Activated naive CD8-positive, alpha-beta T cell treated with anti-CD3 and anti-CD28 coated beads for 36 hours (primary cell): ENCODE results near the gene UBE2D3. TPM values are rescaled to one million over a fixed set of nuclear protein-coding genes. Genes with fewer than 3 reads are reported as not detected.

Experiments used
- DNase-seq: peaks from one replicate; pipeline ENCODE4 v3.0.0; 2021
- H3K27ac Mint-ChIP-seq: one replicate; pipeline ENCODE4 v1.8.0; 2022; ENCODE audit warnings: mild to moderate bottlenecking, moderate library complexity, mixed read lengths
- H3K27me3 Mint-ChIP-seq: one replicate; pipeline ENCODE4 v1.8.0; 2022; ENCODE audit warnings: mild to moderate bottlenecking, mixed read lengths
- H3K36me3 Mint-ChIP-seq: one replicate; pipeline ENCODE4 v1.8.0; 2021; ENCODE audit warnings: mild to moderate bottlenecking, mixed read lengths
- H3K4me1 Mint-ChIP-seq: one replicate; pipeline ENCODE4 v1.8.0; 2021; ENCODE audit warnings: mixed read lengths
- H3K4me3 Mint-ChIP-seq: one replicate; pipeline ENCODE4 v1.8.0; 2022; ENCODE audit warnings: mild to moderate bottlenecking, moderate library complexity, mixed read lengths
- H3K9me3 Mint-ChIP-seq: one replicate; pipeline ENCODE4 v1.8.0; 2022; ENCODE audit warnings: mixed read lengths
- total RNA-seq, 2 experiments: library from RNA; stranded (reverse); gene quantifications; one replicate each; pipeline ENCODE4 v1.2.3, GENCODE V29; 2021

Gene UBE2D3
- total RNA-seq, 2 experiments from 2014 or later: 477 to 516 TPM

DNA sequence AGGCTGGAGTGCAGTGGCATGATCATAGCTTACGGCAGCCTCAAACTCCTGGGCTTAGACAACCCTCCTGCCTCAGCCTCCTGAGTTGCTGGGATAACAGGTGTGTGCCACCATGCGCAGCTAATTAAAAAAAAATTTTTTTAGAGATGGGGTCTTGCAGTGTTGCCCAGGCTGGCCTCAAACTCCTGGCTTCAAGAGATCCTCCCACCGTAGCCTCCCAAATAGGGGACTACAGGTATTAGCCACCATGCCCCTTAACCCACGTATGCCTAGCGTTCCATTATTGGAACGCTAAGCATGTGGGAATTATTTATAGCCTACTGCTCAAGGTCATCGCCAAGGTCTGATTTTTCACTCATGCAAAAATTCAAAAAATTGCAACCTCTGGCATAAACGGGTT is 20.3 kb upstream of the UBE2D3 start:
- Mint-ChIP-seq H3K36me3 (peaks cover 7% of the 10 kb centered on the region), H3K27me3 (no peaks in the 10 kb centered on the region), H3K4me3 (no peak overlapping the region), H3K4me1 (peaks cover 14% of the 10 kb centered on the region), H3K27ac (no peak overlapping the region), H3K9me3 (no peaks in the 10 kb centered on the region)
- DNase-seq: no peak

DNA sequence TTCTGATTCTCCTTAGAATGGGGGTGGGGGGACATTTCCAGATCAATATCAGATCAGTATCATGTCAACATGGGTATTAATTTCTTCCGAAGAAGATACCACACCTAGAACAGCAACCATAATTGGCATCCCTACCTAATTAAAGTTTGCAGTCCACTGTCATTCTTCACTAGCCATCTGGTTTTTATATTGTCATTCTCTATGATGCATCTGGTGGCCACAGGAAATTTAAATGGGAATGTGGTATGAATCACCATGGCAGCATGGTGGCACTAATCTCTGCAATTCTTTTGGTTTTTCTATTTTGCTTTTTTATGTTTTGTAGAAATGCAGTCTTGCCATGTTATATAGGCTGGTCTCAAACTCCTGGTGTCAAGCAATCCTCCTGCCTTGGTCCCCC is 16.6 kb upstream of the UBE2D3 start:
- Mint-ChIP-seq H3K36me3 (peaks cover 14% of the 10 kb centered on the region), H3K4me3 (no peak overlapping the region), H3K9me3 (peaks cover 2% of the 10 kb centered on the region), H3K27ac (no peak overlapping the region), H3K4me1 (peaks cover 14% of the 10 kb centered on the region), H3K27me3 (no peaks in the 10 kb centered on the region)
- no peak for DNase-seq

DNA sequence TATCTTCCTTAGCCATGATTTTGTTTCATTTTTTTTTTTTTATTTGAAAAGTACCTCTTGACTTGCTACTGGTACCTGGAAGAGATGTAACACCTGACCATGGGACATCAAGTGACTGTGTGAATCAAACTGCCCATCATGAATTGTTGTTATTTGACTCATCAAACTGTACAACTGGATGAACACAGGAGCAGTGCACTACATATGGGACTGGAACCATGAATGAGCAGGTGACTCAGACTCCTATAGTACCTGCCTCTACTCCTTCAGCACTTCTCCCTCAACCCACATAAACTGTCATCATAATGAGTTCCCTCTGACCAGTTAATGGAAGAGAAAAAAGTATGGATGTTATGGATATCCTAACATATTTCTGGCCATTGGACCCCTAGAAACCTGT is 15.9 kb upstream of the UBE2D3 start:
- Mint-ChIP-seq H3K4me3 (no peak overlapping the region), H3K4me1 (peaks cover 19% of the 10 kb centered on the region), H3K9me3 (peaks cover 2% of the 10 kb centered on the region), H3K36me3 (peaks cover 14% of the 10 kb centered on the region), H3K27ac (no peak overlapping the region), H3K27me3 (no peaks in the 10 kb centered on the region)
- no peak for DNase-seq

DNA sequence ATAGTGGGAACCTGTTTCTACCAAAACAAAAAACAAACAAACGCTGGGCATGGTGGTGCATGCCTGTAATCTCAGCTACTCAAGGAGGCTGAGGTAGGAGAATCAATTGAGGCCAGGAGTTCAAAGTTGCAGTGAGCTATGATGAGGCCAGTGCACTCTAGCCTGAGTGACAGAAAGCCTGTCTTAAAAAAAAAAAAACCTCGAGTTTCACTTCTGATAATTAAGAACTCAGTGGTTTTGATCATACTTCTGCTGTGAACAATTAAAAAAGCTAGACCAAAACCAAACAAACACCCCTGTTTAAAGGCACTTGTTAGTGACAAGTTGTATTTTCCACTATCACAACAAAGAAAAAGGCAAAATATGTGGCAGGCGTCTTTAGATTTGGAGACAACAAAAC is 15.0 kb upstream of the UBE2D3 start:
- no peak for DNase-seq
- H3K9me3 Mint-ChIP-seq: peaks cover 2% of the 10 kb centered on the region
- peaks cover 13% of the 10 kb centered on the region for H3K36me3 Mint-ChIP-seq
- no peak overlapping the region for H3K4me3 Mint-ChIP-seq
- no peak overlapping the region for H3K27ac Mint-ChIP-seq
- H3K27me3 Mint-ChIP-seq: no peaks in the 10 kb centered on the region
- peaks cover 21% of the 10 kb centered on the region for H3K4me1 Mint-ChIP-seq

DNA sequence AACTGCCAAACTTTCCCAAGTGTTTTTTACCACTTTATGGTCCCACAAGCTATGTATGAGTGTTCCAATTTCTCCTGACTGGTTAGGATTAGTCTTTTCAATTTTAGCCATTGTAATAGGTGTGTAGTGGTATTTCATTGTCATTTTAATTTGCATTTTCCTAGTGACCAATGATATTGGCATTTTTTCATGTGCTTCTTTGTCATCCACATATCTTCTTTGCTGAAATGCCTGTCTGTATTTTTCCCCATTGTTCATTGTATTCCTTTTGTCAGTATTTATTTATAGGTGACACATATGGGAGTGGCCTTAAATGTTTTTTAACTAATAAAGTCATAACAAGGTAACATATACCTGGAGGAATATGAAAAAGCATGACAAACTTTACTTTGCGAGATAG is 9.2 kb upstream of the UBE2D3 start:
- no peak for DNase-seq
- Mint-ChIP-seq H3K36me3 (peaks cover 12% of the 10 kb centered on the region), H3K27ac (no peak overlapping the region), H3K4me3 (no peak overlapping the region), H3K4me1 (peaks cover 23% of the 10 kb centered on the region), H3K9me3 (no peaks in the 10 kb centered on the region), H3K27me3 (no peaks in the 10 kb centered on the region)

DNA sequence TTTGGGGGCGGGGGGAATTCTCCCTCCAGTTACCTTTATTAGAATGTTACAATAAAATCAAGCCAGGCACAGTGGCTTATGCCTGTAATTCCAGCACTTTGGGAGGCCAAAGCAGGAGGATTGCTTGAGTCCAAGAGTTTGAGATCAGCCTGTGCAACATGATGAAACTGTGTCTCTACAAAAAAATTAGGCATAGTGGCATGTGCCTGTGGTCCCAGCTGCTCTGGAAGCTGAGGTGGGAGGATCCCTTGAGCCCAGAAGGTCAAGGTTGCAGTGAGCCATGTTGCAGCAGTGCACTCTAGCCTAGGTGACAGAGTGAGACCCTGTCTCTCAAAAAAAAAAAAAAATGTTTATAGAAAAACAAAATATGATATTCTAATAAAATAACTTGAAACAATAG is 5.3 kb upstream of the UBE2D3 start:
- Mint-ChIP-seq H3K27ac (no peak overlapping the region), H3K27me3 (no peaks in the 10 kb centered on the region)

DNA sequence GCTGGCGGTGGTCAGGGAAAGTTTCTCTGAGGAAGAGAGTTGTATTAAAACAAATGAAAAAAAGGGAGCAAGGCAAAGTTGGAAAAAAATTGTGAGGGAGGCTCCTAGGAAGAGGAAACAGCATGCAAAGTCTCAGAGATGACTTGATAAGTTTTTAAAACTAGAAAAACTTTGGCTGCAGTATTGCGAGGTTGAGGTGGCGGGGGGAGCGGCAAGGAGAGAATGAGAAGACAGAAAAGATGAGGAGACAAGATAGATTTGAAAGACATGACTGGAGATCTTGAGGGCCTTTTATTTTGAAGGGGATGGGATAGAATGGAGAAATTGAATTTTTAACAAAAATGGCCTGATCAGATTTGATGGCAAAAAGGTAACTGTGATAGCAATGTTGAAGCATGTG is 4.8 kb upstream of the UBE2D3 start:
- Mint-ChIP-seq H3K27ac (no peak overlapping the region), H3K36me3 (peaks cover 10% of the 10 kb centered on the region), H3K27me3 (no peaks in the 10 kb centered on the region), H3K4me3 (no peak overlapping the region), H3K9me3 (no peaks in the 10 kb centered on the region), H3K4me1 (peaks cover 25% of the 10 kb centered on the region)
- no peak for DNase-seq

More for the DNA sequence above, 5.3 kb upstream of the UBE2D3 start:
- Mint-ChIP-seq H3K36me3 (peaks cover 10% of the 10 kb centered on the region), H3K9me3 (no peaks in the 10 kb centered on the region), H3K4me1 (peaks cover 25% of the 10 kb centered on the region), H3K4me3 (no peak overlapping the region)
- DNase-seq: no peak

DNA sequence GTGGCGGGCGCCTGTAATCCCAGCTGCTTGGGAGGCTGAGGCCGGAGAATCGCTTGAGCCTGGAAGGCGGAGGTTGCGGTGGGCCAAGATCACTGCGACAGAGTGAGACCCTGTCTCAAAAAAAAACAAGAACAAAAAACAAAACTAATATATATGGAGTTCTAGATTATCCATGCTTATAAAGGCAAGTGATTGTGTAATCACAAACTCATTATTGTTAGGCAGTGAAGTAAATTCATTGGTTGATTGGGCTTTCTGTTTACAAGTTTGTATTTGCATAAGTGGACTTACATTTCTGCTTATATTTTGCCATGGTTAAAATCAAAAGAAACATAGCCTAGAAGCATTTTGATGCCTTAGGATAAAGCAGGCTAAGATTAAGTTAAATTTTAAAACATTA is 2.5 kb upstream of the UBE2D3 start:
- H3K4me1 Mint-ChIP-seq: peaks cover 25% of the 10 kb centered on the region
- DNase-seq: no peak
- no peaks in the 10 kb centered on the region for H3K27me3 Mint-ChIP-seq
- H3K27ac Mint-ChIP-seq: no peak overlapping the region
- H3K36me3 Mint-ChIP-seq: peaks cover 9% of the 10 kb centered on the region
- no peaks in the 10 kb centered on the region for H3K9me3 Mint-ChIP-seq
- H3K4me3 Mint-ChIP-seq: no peak overlapping the region

DNA sequence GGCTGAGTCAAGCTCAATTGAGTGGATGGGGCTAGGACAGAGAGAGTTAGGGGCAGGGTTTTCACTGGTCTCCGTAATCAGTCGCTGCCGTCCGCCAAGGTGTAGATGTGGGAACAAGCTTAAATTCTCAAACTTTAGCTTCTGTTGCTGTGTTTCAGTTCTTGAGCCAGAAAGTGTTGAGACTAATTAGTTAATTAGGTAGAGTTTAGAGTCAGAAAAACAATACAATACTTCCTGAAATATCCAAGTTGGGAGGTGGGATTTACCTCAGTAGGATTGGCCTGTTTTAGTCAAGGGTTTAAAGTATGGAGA is 1.1 kb upstream of the UBE2D3 start:
- H3K36me3 Mint-ChIP-seq: peaks cover 16% of the 10 kb centered on the region
- peak overlapping the region; percentile 85 for H3K4me3 Mint-ChIP-seq
- H3K4me1 Mint-ChIP-seq: peaks cover 25% of the 10 kb centered on the region
- H3K27ac Mint-ChIP-seq: no peak overlapping the region
- H3K9me3 Mint-ChIP-seq: no peaks in the 10 kb centered on the region
- DNase-seq: no peak
- H3K27me3 Mint-ChIP-seq: no peaks in the 10 kb centered on the region

DNA sequence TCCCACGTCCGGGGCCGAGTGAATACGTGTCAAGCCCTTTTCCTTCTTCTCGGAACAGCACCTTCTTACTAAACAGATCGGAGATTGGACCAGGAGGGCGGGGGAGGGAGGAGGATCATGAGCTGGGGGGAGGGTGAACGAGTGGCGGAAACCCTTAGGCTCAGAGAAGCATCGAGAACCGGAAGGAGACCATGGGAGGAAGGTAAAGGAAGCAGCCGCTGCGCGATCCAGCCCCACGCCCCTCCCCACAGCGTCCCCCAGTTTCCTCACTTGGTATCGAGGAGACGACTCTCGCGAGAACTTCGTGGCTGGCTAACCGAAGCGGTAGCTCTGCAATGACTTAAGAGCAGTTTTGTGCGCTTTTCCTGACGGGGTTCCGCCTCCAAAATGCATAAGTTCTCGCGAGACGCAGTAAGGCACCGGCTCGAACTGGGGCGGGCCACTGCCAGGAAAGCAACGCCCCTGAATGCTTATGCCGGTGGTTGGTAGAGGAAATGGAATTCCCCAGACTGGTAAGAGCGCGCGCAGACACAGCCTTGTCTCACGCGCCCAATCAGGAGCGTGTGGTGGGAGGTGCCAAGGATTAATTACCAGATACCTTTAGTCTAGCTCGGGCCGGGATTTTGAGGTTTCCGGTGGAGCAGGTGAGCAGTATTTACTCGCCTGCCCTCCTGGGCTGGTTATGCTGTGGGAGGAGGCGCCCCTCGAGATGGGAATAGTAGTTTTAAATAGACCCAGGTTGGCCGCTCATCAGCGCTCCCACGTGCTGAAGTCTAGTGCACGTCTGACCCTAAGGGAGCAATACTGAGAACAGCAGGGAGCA is 534 bp upstream of the UBE2D3 start:
- H3K36me3 Mint-ChIP-seq: peaks cover 17% of the 10 kb centered on the region
- H3K9me3 Mint-ChIP-seq: no peaks in the 10 kb centered on the region
- no peaks in the 10 kb centered on the region for H3K27me3 Mint-ChIP-seq
- peak overlapping the region; percentile 85 for H3K4me3 Mint-ChIP-seq
- no peak overlapping the region for H3K27ac Mint-ChIP-seq
- H3K4me1 Mint-ChIP-seq: peaks cover 25% of the 10 kb centered on the region
- DNase-seq: peak; percentile 97

DNA sequence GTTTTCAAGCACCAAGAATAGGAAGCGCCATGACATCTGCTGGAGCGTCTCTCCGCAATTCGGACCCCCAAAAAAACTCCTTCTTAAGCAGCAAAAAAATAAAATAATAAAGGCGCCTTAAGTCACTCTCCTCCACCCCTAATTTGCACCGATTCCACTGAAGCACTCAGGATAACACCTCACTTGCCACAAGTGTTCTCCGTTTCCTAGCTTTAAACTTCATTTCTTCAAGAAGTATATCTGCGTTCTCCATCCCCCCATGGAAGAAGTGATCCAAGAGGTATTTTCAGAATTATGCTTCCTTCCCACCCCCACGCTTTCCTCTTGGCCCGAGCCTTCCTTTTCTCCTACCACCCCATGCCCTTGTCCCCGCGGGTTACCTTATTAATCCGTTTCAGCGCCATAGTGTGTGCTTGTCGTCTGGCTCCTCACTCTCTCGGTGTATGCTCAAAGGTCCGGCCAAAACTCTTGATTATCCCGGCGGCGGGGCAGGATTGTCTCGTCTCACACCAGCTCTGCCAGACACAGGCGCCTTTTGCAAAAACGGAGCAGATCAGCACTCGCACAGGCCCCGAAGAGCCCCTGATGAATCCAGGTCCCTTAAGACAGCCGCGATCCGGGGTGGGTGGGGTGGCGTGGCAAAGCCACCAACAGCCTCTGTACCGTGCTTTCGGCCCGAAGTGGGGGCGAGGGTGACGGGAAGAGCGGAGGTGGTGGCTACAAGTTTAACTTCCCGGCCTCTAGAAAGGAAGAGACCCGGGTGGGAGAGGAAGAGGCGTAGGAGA is 1.1 kb downstream of the UBE2D3 start:
- Mint-ChIP-seq H3K4me3 (no peak overlapping the region), H3K36me3 (peaks cover 28% of the 10 kb centered on the region), H3K9me3 (no peaks in the 10 kb centered on the region), H3K27ac (no peak overlapping the region), H3K27me3 (no peaks in the 10 kb centered on the region), H3K4me1 (peaks cover 32% of the 10 kb centered on the region)
- no peak for DNase-seq

DNA sequence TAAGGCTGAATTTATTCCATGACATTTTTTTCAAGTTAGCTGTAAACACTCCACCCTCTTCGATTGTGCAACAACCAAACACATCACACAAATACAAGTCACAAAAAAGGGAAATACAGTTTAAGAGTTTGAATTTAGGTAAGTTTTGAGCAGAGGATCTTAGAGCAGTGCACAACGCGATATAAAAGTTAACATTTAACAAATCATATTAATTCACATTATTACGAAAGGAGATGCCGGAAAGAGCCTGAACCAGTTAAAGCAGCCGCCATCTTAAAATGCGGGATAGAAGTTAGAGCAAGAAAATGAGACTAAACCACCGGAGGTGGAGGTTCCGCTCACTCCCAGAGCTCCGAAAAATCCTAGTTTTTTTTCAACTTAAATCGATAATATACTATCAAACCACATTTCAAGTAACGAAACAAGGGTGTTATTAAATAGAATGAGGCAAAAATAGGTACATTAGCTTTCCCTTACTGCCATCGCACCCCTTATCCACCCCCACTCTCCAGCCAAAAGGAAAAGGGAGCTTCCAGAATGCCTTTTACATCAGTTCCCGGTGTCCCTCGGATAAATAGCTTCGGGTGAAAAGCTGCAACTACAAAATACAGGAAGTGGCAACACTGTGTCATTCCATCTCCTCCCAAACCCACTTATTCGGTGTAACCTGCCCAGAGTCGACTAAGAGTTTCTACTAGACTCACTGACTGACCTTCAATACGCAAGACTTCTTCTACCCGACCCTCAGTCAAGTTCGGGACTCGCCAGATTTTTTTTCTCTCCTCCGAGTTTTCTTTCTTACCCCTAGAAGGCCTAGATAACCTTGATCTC is 1.9 kb downstream of the UBE2D3 start:
- Mint-ChIP-seq H3K4me3 (no peak overlapping the region), H3K27ac (no peak overlapping the region), H3K36me3 (peaks cover 36% of the 10 kb centered on the region), H3K27me3 (no peaks in the 10 kb centered on the region), H3K4me1 (peaks cover 40% of the 10 kb centered on the region), H3K9me3 (no peaks in the 10 kb centered on the region)
- peak; percentile 40 for DNase-seq

DNA sequence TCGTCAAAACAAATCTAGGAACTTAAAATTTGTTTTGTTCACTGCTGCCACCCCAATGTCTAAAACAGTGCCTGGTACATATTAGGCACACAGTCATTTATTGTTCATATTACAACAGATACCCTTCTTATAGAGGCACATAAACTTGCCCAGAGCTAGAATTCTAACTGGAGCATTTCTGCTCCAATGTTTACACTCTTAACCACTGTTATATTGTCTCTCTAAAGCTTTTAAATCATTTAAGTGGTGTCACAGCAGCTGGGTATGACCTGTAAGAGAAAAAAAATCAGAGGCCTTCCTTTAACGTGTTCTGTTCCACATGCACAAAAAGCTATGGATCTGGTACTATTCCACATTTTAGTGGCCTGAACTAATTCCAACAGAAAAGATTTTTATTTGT is 3.0 kb downstream of the UBE2D3 start:
- Mint-ChIP-seq H3K27me3 (no peaks in the 10 kb centered on the region), H3K4me3 (no peak overlapping the region), H3K36me3 (peaks cover 43% of the 10 kb centered on the region), H3K9me3 (no peaks in the 10 kb centered on the region), H3K4me1 (peaks cover 50% of the 10 kb centered on the region), H3K27ac (peak overlapping the region; percentile 73)
- DNase-seq: no peak

DNA sequence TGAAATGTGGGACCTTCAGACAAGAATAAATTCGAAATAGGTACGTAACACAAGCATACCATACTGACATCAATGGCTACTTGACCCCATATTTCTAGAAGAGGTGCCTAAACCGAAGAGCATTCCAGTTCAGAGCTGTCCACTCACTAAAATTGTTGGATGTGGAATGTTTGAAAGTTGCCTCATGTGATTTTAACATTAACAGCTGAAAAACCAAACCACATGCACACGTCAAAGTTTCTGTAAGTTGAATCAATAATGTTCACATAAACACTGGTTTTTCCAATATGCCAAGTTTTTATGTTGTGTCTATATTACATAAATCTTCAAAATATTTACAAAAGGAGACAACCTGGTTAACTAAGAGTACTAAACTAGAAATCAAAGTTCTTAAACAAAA is 3.5 kb downstream of the UBE2D3 start:
- peaks cover 47% of the 10 kb centered on the region for H3K4me1 Mint-ChIP-seq
- no peaks in the 10 kb centered on the region for H3K9me3 Mint-ChIP-seq
- DNase-seq: no peak
- H3K27me3 Mint-ChIP-seq: no peaks in the 10 kb centered on the region
- no peak overlapping the region for H3K4me3 Mint-ChIP-seq
- peak overlapping the region; percentile 84 for H3K27ac Mint-ChIP-seq
- peaks cover 46% of the 10 kb centered on the region for H3K36me3 Mint-ChIP-seq

DNA sequence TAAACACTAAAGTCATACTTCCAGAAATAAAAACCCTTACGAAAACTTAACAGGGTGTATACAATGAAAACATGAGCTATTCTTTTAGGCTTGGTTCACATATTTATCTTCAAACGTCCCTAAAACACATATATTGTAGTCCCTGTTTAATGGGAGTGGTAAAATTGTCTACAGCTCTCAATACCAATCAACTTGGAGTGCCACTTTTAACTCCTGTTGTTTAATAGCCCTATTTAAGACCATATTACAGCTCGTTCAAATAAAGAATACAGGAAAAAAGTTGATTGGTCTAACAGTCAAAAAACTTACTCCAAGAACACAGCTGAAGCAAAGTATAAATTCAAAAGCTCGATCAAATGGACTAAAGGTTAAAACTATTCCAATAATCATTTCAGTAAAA is 3.9 kb downstream of the UBE2D3 start:
- H3K27ac Mint-ChIP-seq: peak overlapping the region; percentile 84
- H3K36me3 Mint-ChIP-seq: peaks cover 50% of the 10 kb centered on the region
- H3K9me3 Mint-ChIP-seq: no peaks in the 10 kb centered on the region
- H3K4me3 Mint-ChIP-seq: no peak overlapping the region
- H3K4me1 Mint-ChIP-seq: peaks cover 48% of the 10 kb centered on the region
- no peak for DNase-seq
- no peaks in the 10 kb centered on the region for H3K27me3 Mint-ChIP-seq
